ENCODE results near the gene CAMK2D. TPM values are rescaled to one million over a fixed set of nuclear protein-coding genes. Genes with fewer than 3 reads are reported as not detected.

Gene CAMK2D
- total RNA-seq, 1 donor from 2014 or later, result 50.3 TPM

- no peaks in the 10 kb centered on the region for H3K9me3 ChIP-seq
- no peak overlapping the region for H3K4me3 ChIP-seq
- H3K27ac ChIP-seq, result peak overlapping the region; percentile 14
- DNase-seq (ENCODE audit: extremely low spot score in 2 of 2), result no peak
- peak in 1 of 2 donors; percentile 35 for TF ChIP-seq POLR2AphosphoS5 (IDR thresholded peaks at IDR 0.05; ENCODE audit: insufficient read depth in 1 of 2, low read depth in 1 of 2)
- no peak for TF ChIP-seq POLR2A (IDR thresholded peaks at IDR 0.05)
- H3K27me3 ChIP-seq, result no peaks in the 10 kb centered on the region
- H3K36me3 ChIP-seq, result no peaks in the 10 kb centered on the region
- intact Hi-C loops (cut with DNase I), result no loop called here
- peaks cover 19% of the 10 kb centered on the region for H3K4me1 ChIP-seq
Observed at GRCh38 chr4:113574636-113575103, 186.9 kb downstream of the CAMK2D start.

- Histone ChIP-seq H3K27ac (no peak overlapping the region), H3K9me3 (no peaks in the 10 kb centered on the region), H3K4me3 (no peak overlapping the region), H3K27me3 (no peaks in the 10 kb centered on the region), H3K36me3 (no peaks in the 10 kb centered on the region), H3K4me1 (peaks cover 15% of the 10 kb centered on the region)
- intact Hi-C loops (cut with DNase I), result no loop called here
- DNase-seq (ENCODE audit: extremely low spot score in 2 of 2), result no peak
- no peak for TF ChIP-seq CTCF (IDR thresholded peaks at IDR 0.05)
Observed at GRCh38 chr4:113572620-113573019, 188.9 kb downstream of the CAMK2D start.

GRCh38 chr4:113566015-113566795, 195.3 kb downstream of the CAMK2D start:
- TF ChIP-seq POLR2A (IDR thresholded peaks at IDR 0.05) (no peak), POLR2AphosphoS5 (IDR thresholded peaks at IDR 0.05; ENCODE audit: insufficient read depth in 1 of 2, low read depth in 1 of 2) (no peak), CTCF (IDR thresholded peaks at IDR 0.05) (no peak)
- H3K4me3 ChIP-seq, result no peak overlapping the region
- no peak overlapping the region for H3K27ac ChIP-seq
- no peaks in the 10 kb centered on the region for H3K9me3 ChIP-seq
- peaks cover under 1% of the 10 kb centered on the region for H3K4me1 ChIP-seq
- no peaks in the 10 kb centered on the region for H3K27me3 ChIP-seq
- intact Hi-C loops (cut with DNase I), result no loop called here
- DNase-seq (ENCODE audit: extremely low spot score in 2 of 2), result no peak
- H3K36me3 ChIP-seq, result no peaks in the 10 kb centered on the region

- H3K4me1 ChIP-seq, result peaks cover 6% of the 10 kb centered on the region
- H3K9me3 ChIP-seq, result no peaks in the 10 kb centered on the region
- H3K27me3 ChIP-seq, result no peaks in the 10 kb centered on the region
- H3K27ac ChIP-seq, result no peak overlapping the region
- TF ChIP-seq POLR2AphosphoS5 (IDR thresholded peaks at IDR 0.05; ENCODE audit: insufficient read depth in 1 of 2, low read depth in 1 of 2) (no peak), CTCF (IDR thresholded peaks at IDR 0.05) (no peak)
- intact Hi-C loops (cut with DNase I), result no loop called here
- H3K4me3 ChIP-seq, result no peak overlapping the region
- DNase-seq (ENCODE audit: extremely low spot score in 2 of 2), result no peak
- no peaks in the 10 kb centered on the region for H3K36me3 ChIP-seq
Observed at GRCh38 chr4:113565702-113566012, 195.9 kb downstream of the CAMK2D start.

- TF ChIP-seq CTCF (IDR thresholded peaks at IDR 0.05) (no peak), POLR2A (IDR thresholded peaks at IDR 0.05) (no peak), POLR2AphosphoS5 (IDR thresholded peaks at IDR 0.05; ENCODE audit: insufficient read depth in 1 of 2, low read depth in 1 of 2) (no peak)
- H3K36me3 ChIP-seq, result no peaks in the 10 kb centered on the region
- intact Hi-C loops (cut with DNase I), result no loop called here
- DNase-seq (ENCODE audit: extremely low spot score in 2 of 2), result no peak
- H3K27me3 ChIP-seq, result no peaks in the 10 kb centered on the region
- H3K4me1 ChIP-seq, result peaks cover 8% of the 10 kb centered on the region
- no peak overlapping the region for H3K4me3 ChIP-seq
- H3K27ac ChIP-seq, result no peak overlapping the region
- H3K9me3 ChIP-seq, result no peaks in the 10 kb centered on the region
Observed at GRCh38 chr4:113564493-113564892, 197.0 kb downstream of the CAMK2D start.
